Astrocyte (in vitro differentiated cells and primary cell): Measurements from ENCODE around the gene CDH5. TPM values are rescaled to one million over a fixed set of nuclear protein-coding genes. Genes with fewer than 3 reads are reported as not detected.

Experiments
- DNase-seq: peaks from one replicate; pipeline ENCODE4 v3.0.0-alpha.2; 2010; ENCODE audit warnings: low read depth
- FAIRE-seq: peaks from 2 replicates; lab custom pipeline; 2011; peaks lifted over from hg19 to GRCh38; lab: Jason Lieb, UNC
- H2AFZ ChIP-seq: 2 replicates; pipeline ENCODE4 v1.6.0; 2012; ENCODE audit warnings: low read depth, low read length, inconsistent platforms
- H3K27ac ChIP-seq: 2 replicates; pipeline ENCODE4 v1.5.1; 2011; ENCODE audit warnings: low read depth, low read length, inconsistent platforms
- H3K27me3 ChIP-seq: 2 replicates; pipeline ENCODE4 v1.6.0; 2011; ENCODE audit warnings: low read length, inconsistent platforms; ENCODE audit not compliant: insufficient read depth
- H3K36me3 ChIP-seq: 2 replicates; pipeline ENCODE4 v1.5.1; 2011; ENCODE audit warnings: low read length, inconsistent platforms; ENCODE audit not compliant: insufficient read depth
- H3K4me1 ChIP-seq: 2 replicates; pipeline ENCODE4 v1.5.1; 2011; ENCODE audit warnings: low read length, inconsistent platforms; ENCODE audit not compliant: insufficient read depth
- H3K4me2 ChIP-seq: 2 replicates; pipeline ENCODE4 v1.6.0; 2012; ENCODE audit warnings: low read length, inconsistent platforms
- H3K4me3 ChIP-seq: 2 replicates; pipeline ENCODE4 v1.5.1; 2011; ENCODE audit warnings: low read depth, mild to moderate bottlenecking, low read length, inconsistent platforms; ENCODE audit not compliant: insufficient read depth
- H3K79me2 ChIP-seq: 2 replicates; pipeline ENCODE4 v1.6.0; 2012; ENCODE audit warnings: mild to moderate bottlenecking, low read length, inconsistent platforms; ENCODE audit not compliant: insufficient read depth
- H3K9ac ChIP-seq: 2 replicates; pipeline ENCODE4 v1.6.0; 2012; ENCODE audit warnings: mild to moderate bottlenecking, low read length, inconsistent platforms
- H3K9me3 ChIP-seq: 2 replicates; pipeline ENCODE4 v1.5.1; 2012; ENCODE audit warnings: low read depth, mild to moderate bottlenecking, low read length, inconsistent platforms; ENCODE audit not compliant: insufficient read depth
- H4K20me1 ChIP-seq: 2 replicates; pipeline ENCODE4 v1.6.0; 2012; ENCODE audit warnings: low read length, inconsistent platforms; ENCODE audit not compliant: insufficient read depth
- H3K27ac Mint-ChIP-seq: one replicate; pipeline ENCODE4 v1.8.0; 2021; ENCODE audit warnings: mild to moderate bottlenecking, mixed read lengths; ENCODE audit not compliant: unreplicated experiment
- H3K27me3 Mint-ChIP-seq: one replicate; pipeline ENCODE4 v1.8.0; 2021; ENCODE audit warnings: low read depth, mixed read lengths; ENCODE audit not compliant: unreplicated experiment
- H3K36me3 Mint-ChIP-seq: one replicate; pipeline ENCODE4 v1.8.0; 2021; ENCODE audit warnings: low read depth, mixed read lengths; ENCODE audit not compliant: unreplicated experiment
- H3K4me1 Mint-ChIP-seq: one replicate; pipeline ENCODE4 v1.8.0; 2021; ENCODE audit warnings: low read depth, mixed read lengths; ENCODE audit not compliant: unreplicated experiment
- H3K4me3 Mint-ChIP-seq: one replicate; pipeline ENCODE4 v1.8.0; 2021; ENCODE audit warnings: mild to moderate bottlenecking, moderate library complexity, mixed read lengths; ENCODE audit not compliant: unreplicated experiment
- H3K9me3 Mint-ChIP-seq: one replicate; pipeline ENCODE4 v1.8.0; 2021; ENCODE audit warnings: mild to moderate bottlenecking, mixed read lengths; ENCODE audit not compliant: unreplicated experiment
- CTCF ChIP-seq: IDR thresholded peaks from 2 replicates; pipeline ENCODE4 v1.5.1; 2011; ENCODE audit warnings: low read depth, mild to moderate bottlenecking, inconsistent platforms, low read length, moderate library complexity; ENCODE audit not compliant: insufficient read depth
- EZH2 ChIP-seq: IDR thresholded peaks from 2 replicates; pipeline ENCODE4 v1.6.1; 2012; ENCODE audit warnings: mild to moderate bottlenecking, low read length, inconsistent platforms; ENCODE audit not compliant: insufficient read depth
- total RNA-seq: library from RNA; stranded (reverse); gene quantifications from 2 replicates; pipeline ENCODE4 v1.2.1, GENCODE V29; 2021

The CDH5 gene
- total RNA-seq, 1 donor from 2014 or later = 0.30 TPM

GRCh38 chr16:66364117-66364958 lies 2.2 kb upstream of the CDH5 start:
- TF ChIP-seq CTCF (no peak), EZH2 (no peak)

DNA sequence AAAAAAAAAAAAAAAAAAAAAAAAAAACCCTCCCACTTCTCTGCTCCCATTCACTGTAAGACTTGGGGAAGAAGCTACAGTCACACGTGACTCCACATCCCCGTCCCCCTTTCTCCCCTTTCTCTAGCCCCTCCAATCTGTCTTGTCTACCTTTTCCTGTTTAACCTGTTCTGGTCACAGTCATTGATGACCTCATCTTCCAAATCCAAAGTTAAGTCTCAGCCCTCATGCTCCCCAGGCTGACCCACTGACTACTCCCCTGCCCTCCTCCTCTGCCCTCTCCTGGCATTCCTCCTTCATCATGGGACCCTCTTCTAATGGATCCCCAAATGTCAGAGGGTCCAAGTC lies 1.6 kb upstream of the CDH5 start:
- H3K79me2 ChIP-seq = no peaks in the 10 kb centered on the region
- Mint-ChIP-seq H3K36me3 (peaks cover 2% of the 10 kb centered on the region), H3K27ac (no peak overlapping the region), H3K4me3 (no peak overlapping the region), H3K4me1 (peaks cover 3% of the 10 kb centered on the region), H3K9me3 (no peaks in the 10 kb centered on the region), H3K27me3 (peaks cover 27% of the 10 kb centered on the region)
- H4K20me1 ChIP-seq = no peaks in the 10 kb centered on the region
- no peaks in the 10 kb centered on the region for H3K36me3 ChIP-seq
- no peak overlapping the region for H3K9ac ChIP-seq
- DNase-seq = no peak
- no peaks in the 10 kb centered on the region for H3K9me3 ChIP-seq
- TF ChIP-seq EZH2 (no peak), CTCF (no peak)
- peaks cover 18% of the 10 kb centered on the region for H3K4me1 ChIP-seq
- no peak for FAIRE-seq
- H3K27ac ChIP-seq = no peak overlapping the region
- no peak overlapping the region for H3K4me3 ChIP-seq
- H3K4me2 ChIP-seq = no peak overlapping the region
- no peaks in the 10 kb centered on the region for H3K27me3 ChIP-seq
- no peak overlapping the region for H2AFZ ChIP-seq

More at GRCh38 chr16:66364117-66364958, 2.2 kb upstream of the CDH5 start:
- no peaks in the 10 kb centered on the region for H3K79me2 ChIP-seq
- FAIRE-seq (no peak), DNase-seq (peak; percentile 37)
- no peaks in the 10 kb centered on the region for H3K36me3 ChIP-seq
- peak overlapping the region; percentile 34 for H3K4me2 ChIP-seq
- peaks cover 2% of the 10 kb centered on the region for H3K36me3 Mint-ChIP-seq
- peaks cover 24% of the 10 kb centered on the region for H3K4me1 ChIP-seq
- no peaks in the 10 kb centered on the region for H3K9me3 ChIP-seq
- no peaks in the 10 kb centered on the region for H3K27me3 ChIP-seq
- H2AFZ ChIP-seq = peak overlapping the region; percentile 80
- H3K27ac ChIP-seq = no peak overlapping the region
- H3K9me3 Mint-ChIP-seq = no peaks in the 10 kb centered on the region
- peaks cover 26% of the 10 kb centered on the region for H3K27me3 Mint-ChIP-seq
- no peak overlapping the region for H3K4me3 Mint-ChIP-seq
- peaks cover 6% of the 10 kb centered on the region for H3K4me1 Mint-ChIP-seq
- H3K27ac Mint-ChIP-seq = no peak overlapping the region
- H3K4me3 ChIP-seq = no peak overlapping the region
- no peaks in the 10 kb centered on the region for H4K20me1 ChIP-seq
- H3K9ac ChIP-seq = no peak overlapping the region

DNA sequence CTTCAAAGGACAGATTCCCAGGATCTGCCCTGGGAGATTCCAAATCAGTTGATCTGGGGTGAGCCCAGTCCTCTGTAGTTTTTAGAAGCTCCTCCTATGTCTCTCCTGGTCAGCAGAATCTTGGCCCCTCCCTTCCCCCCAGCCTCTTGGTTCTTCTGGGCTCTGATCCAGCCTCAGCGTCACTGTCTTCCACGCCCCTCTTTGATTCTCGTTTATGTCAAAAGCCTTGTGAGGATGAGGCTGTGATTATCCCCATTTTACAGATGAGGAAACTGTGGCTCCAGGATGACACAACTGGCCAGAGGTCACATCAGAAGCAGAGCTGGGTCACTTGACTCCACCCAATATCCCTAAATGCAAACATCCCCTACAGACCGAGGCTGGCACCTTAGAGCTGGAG lies 840 bp upstream of the CDH5 start:
- Histone ChIP-seq H3K27me3 (no peaks in the 10 kb centered on the region), H3K9me3 (no peaks in the 10 kb centered on the region), H3K79me2 (no peaks in the 10 kb centered on the region), H4K20me1 (no peaks in the 10 kb centered on the region), H3K36me3 (no peaks in the 10 kb centered on the region), H3K27ac (no peak overlapping the region), H3K4me1 (peaks cover 14% of the 10 kb centered on the region), H3K9ac (no peak overlapping the region), H2AFZ (no peak overlapping the region), H3K4me3 (no peak overlapping the region), H3K4me2 (no peak overlapping the region)
- H3K4me3 Mint-ChIP-seq = no peak overlapping the region
- peaks cover 3% of the 10 kb centered on the region for H3K4me1 Mint-ChIP-seq
- peak; percentile 10 for DNase-seq
- no peak for FAIRE-seq
- no peaks in the 10 kb centered on the region for H3K9me3 Mint-ChIP-seq
- TF ChIP-seq CTCF (no peak), EZH2 (no peak)
- H3K27me3 Mint-ChIP-seq = peaks cover 29% of the 10 kb centered on the region
- H3K27ac Mint-ChIP-seq = no peak overlapping the region
- peaks cover 2% of the 10 kb centered on the region for H3K36me3 Mint-ChIP-seq
